ENCODE measurements around the gene ZNF850.

- TF ChIP-seq POLR2A (IDR thresholded peaks at IDR 0.05; ENCODE audit: low read depth, low read length) (no peak), POLR2AphosphoS5 (IDR thresholded peaks at IDR 0.05; ENCODE audit: low read depth, low read length) (no peak), TAF1 (IDR thresholded peaks at IDR 0.05; ENCODE audit: borderline replicate concordance, low read depth, low read length) (no peak)
Observed at GRCh38 chr19:36745870-36746269, 26.7 kb downstream of the ZNF850 start.

All from GM12892 (cell line).